GM12878 (cell line): ENCODE results near the gene FSD1L. TPM values are rescaled to one million over a fixed set of nuclear protein-coding genes. Genes with fewer than 3 reads are reported as not detected.

Experiments
- ATAC-seq: fragments of 200-7000 bp; cut with Tn5 transposase; 3 replicates; pipeline ENCODE4 v1.9.1; 2020; ENCODE audit warnings: mild to moderate bottlenecking, moderate library complexity
- BruUV-seq: library from RNA; stranded (reverse); fragments of 400-500 nt; replicated peaks from 2 replicates; lab custom pipeline; 2021; lab: Mats Ljungman, UMichigan
- CTCF ChIA-PET: fragments of 300-600 bp; sonication (Branson Sonifier 250); formaldehyde crosslinking; extraction: SDS; loops from one replicate; lab custom pipeline; 2021; ENCODE audit warnings: inconsistent platforms; lab: Yijun Ruan, JAX
- POLR2A ChIA-PET: fragments of 350-600 bp; formaldehyde crosslinking; extraction: SDS; loops from one replicate; lab custom pipeline; 2021; ENCODE audit warnings: inconsistent platforms; lab: Charles Lee
- RAD21 ChIA-PET: fragments of 300-600 bp; sonication (Branson Sonifier 250); formaldehyde crosslinking; loops from one replicate; lab custom pipeline; 2023; ENCODE audit warnings: antibody characterized with exemption; ENCODE audit not compliant: unreplicated experiment; lab: Charles Lee
- SMC1A ChIA-PET: fragments of 300-600 bp; sonication (Branson Sonifier 250); formaldehyde crosslinking; loops from one replicate; lab custom pipeline; 2023; ENCODE audit not compliant: unreplicated experiment, uncharacterized antibody; lab: Charles Lee
- DNase-seq: peaks from one replicate; pipeline ENCODE4 v3.0.0-alpha.2; 2011; ENCODE audit warnings: low read depth, low spot score
- FAIRE-seq: peaks from 3 replicates; lab custom pipeline; 2011; peaks lifted over from hg19 to GRCh38; lab: Jason Lieb, UNC
- H2AFZ ChIP-seq: 2 replicates; pipeline ENCODE4 v1.6.0; 2011; ENCODE audit warnings: low read depth, low read length, control low read depth; ENCODE audit not compliant: control insufficient read depth
- H3K27ac ChIP-seq: 2 replicates; pipeline ENCODE4 v1.5.1; 2011; ENCODE audit warnings: control low read depth; ENCODE audit not compliant: control insufficient read depth, insufficient read depth
- H3K27me3 ChIP-seq, 2 experiments: replicated peaks in 1 of 2; 2 replicates each; pipeline versions ENCODE4 v1.6.0 to v1.6.1; 2011; ENCODE audit warnings: low read length in 1 of 2; ENCODE audit not compliant: control insufficient read depth in 2 of 2, insufficient read depth in 2 of 2
- H3K36me3 ChIP-seq, 2 experiments: 2 replicates each; pipeline ENCODE4 v1.5.1; 2011; ENCODE audit warnings: low read length in 1 of 2; ENCODE audit not compliant: control insufficient read depth in 2 of 2, insufficient read depth in 2 of 2
- H3K4me1 ChIP-seq: 2 replicates; pipeline ENCODE4 v1.6.1; 2011; ENCODE audit warnings: mild to moderate bottlenecking, low read length, moderate library complexity, mixed read lengths; ENCODE audit not compliant: control insufficient read depth, insufficient read depth
- H3K4me2 ChIP-seq: 2 replicates; pipeline ENCODE4 v1.6.0; 2011; ENCODE audit warnings: control low read depth; ENCODE audit not compliant: control insufficient read depth, insufficient read depth
- H3K4me3 ChIP-seq: fragments of 200-600 bp; sonication (generic); 2 replicates; pipeline ENCODE4 v1.5.1; 2016
- H3K79me2 ChIP-seq: 2 replicates; pipeline ENCODE4 v1.6.0; 2011; ENCODE audit warnings: low read length; ENCODE audit not compliant: control insufficient read depth, insufficient read depth
- H3K9ac ChIP-seq: 2 replicates; pipeline ENCODE4 v1.8.0; 2011; ENCODE audit warnings: low read length, control low read depth, mixed read lengths; ENCODE audit not compliant: control insufficient read depth, insufficient read depth
- H3K9me3 ChIP-seq: replicated peaks from 3 replicates; pipeline ENCODE4 v1.5.1; 2011; ENCODE audit warnings: mild to moderate bottlenecking, low read length; ENCODE audit not compliant: control insufficient read depth, insufficient read depth
- H4K20me1 ChIP-seq: 2 replicates; pipeline ENCODE4 v1.6.0; 2011; ENCODE audit not compliant: control insufficient read depth, insufficient read depth
- EZH2 ChIP-seq: IDR thresholded peaks from 2 replicates; pipeline ENCODE4 v1.6.1; 2012; ENCODE audit warnings: low read depth, mild to moderate bottlenecking, control low read depth, inconsistent platforms, low read length, borderline replicate concordance; ENCODE audit not compliant: control insufficient read depth
- WGBS: methylation state at CpG from one replicate; pipeline ENCODE4 v1.1.6; 2016; ENCODE audit warnings: low lambda C conversion rate; ENCODE audit not compliant: insufficient replicate concordance, insufficient coverage; ENCODE audit errors: missing lambda C conversion rate; 5-methylcytosine and 5-hydroxymethylcytosine counted together
- in situ Hi-C: fragments of 300-500 bp; cut with MboI; formaldehyde crosslinking; loops from 9 replicates; pipeline ENCODE4 v1.14.3; 2018; ENCODE audit warnings: mixed read lengths
- intact Hi-C: fragments of 100-400 bp; cut with micrococcal nuclease; formaldehyde crosslinking; loops from one replicate; pipeline ENCODE4 v1.14.2; 2022; ENCODE audit not compliant: unreplicated experiment
- polyA plus RNA-seq, 11 experiments: library from polyadenylated mRNA; depleted of rRNA in 4 of 11; unstranded in 6 of 11; stranded (reverse) in 5 of 11; fragments of >200 nt; fragmentation: Nextera tagmentation in 4 of 11; fragmentation: Illumina TruSeq in 1 of 11; extraction: Ambion mirVana in 4 of 11; extraction: Trizol in 1 of 11; gene quantifications; 1 replicate in 1 of 11; 2 replicates in 10 of 11; pipeline versions ENCODE4 v1.2.1 to v1.2.3, GENCODE V29; 2011 to 2016; ENCODE audit warnings: inconsistent platforms in 2 of 11, missing spikeins in 2 of 11, low read depth in 1 of 11
- total RNA-seq, 4 experiments: library from RNA; depleted of rRNA in 3 of 4; stranded (reverse); fragments of >200 nt in 3 of 4; fragmentation: Illumina TruSeq in 1 of 4; extraction: Trizol in 1 of 4; gene quantifications; 2 replicates each; pipeline versions ENCODE4 v1.2.1 to v1.2.3, GENCODE V29; 2013 to 2021
- TF ChIP-seq, protein P1 (sequence below), 3 experiments: IDR thresholded peaks in 2 of 3; conservative IDR thresholded peaks in 1 of 3; 2 replicates each; pipeline ENCODE4 v1.5.1; 2011; ENCODE audit warnings: low read depth in 3 of 3, low read length in 3 of 3, mild to moderate bottlenecking in 3 of 3, control low read depth in 2 of 3, moderate library complexity in 2 of 3, inconsistent platforms in 1 of 3, mixed read lengths in 1 of 3; ENCODE audit not compliant: control insufficient read depth in 2 of 3, insufficient read depth in 1 of 3; ENCODE audit errors: extremely low read depth in 1 of 3

The FSD1L gene
- total and polyA plus RNA-seq, 10 of the 15 experiments (the other 5 are each of a cell fraction or from before 2014, with no cell fraction given) = 11.9 to 52.4 (median 17.0) TPM

DNA sequence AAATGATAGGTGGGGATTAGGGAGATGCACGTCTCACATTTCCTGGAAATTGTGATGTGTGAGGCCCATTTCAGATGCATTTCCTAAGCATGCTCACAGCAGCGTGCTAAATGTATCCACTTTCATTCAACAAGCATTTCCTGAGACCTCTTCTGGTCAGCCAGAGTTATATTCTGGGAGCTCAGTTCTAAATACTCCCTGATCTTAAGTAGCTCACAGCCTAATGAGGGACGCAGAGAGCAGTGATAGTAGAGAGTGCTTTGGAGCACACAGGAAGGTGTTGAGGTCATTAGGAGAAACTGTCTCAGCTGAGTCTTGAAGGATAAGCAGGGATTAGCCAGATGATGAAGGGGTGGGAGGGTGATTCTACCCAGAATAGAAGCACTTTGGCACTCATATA is 46.2 kb upstream of the FSD1L start:
- RAD21 ChIA-PET = no interaction called here
- H3K27ac ChIP-seq = no peak overlapping the region
- no peaks in the 10 kb centered on the region for H3K27me3 ChIP-seq
- WGBS = 60% methylated on average over 3 of the region's 3 CpGs
- SMC1A ChIA-PET = interaction anchor here (1.3 to 1.8 kb wide), 4 partner anchors 10 to 43 kb away, joined by 3 to 12 read pairs (median 6); no protein-coding TSS in a partner anchor
- H3K4me1 ChIP-seq = no peaks in the 10 kb centered on the region; the same call in 1 of the 2 replicates
- BruUV-seq = no TSS peak
- in situ Hi-C loops = no loop called here
- DNase-seq = no peak
- H3K36me3 ChIP-seq = no peaks in the 10 kb centered on the region
- H4K20me1 ChIP-seq = no peaks in the 10 kb centered on the region
- no peak for ATAC-seq
- TF ChIP-seq, protein P1, sequence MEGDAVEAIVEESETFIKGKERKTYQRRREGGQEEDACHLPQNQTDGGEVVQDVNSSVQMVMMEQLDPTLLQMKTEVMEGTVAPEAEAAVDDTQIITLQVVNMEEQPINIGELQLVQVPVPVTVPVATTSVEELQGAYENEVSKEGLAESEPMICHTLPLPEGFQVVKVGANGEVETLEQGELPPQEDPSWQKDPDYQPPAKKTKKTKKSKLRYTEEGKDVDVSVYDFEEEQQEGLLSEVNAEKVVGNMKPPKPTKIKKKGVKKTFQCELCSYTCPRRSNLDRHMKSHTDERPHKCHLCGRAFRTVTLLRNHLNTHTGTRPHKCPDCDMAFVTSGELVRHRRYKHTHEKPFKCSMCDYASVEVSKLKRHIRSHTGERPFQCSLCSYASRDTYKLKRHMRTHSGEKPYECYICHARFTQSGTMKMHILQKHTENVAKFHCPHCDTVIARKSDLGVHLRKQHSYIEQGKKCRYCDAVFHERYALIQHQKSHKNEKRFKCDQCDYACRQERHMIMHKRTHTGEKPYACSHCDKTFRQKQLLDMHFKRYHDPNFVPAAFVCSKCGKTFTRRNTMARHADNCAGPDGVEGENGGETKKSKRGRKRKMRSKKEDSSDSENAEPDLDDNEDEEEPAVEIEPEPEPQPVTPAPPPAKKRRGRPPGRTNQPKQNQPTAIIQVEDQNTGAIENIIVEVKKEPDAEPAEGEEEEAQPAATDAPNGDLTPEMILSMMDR (IDR thresholded peaks at IDR 0.05 in 2 of 3, conservative IDR thresholded peaks at IDR 0.05 in 1 of 3; ENCODE audit: control insufficient read depth in 2 of 3, extremely low read depth in 1 of 3, insufficient read depth in 1 of 3, low read depth in 3 of 3, low read length in 3 of 3) = 0 out of 6 replicates have a peak, but pooled peaks of 1 of the 3 experiments have one; percentile 2
- TF ChIP-seq EZH2 = no peak
- POLR2A ChIA-PET = no interaction called here
- no peaks in the 10 kb centered on the region for H3K79me2 ChIP-seq
- no peak for FAIRE-seq
- no peak overlapping the region for H3K9ac ChIP-seq
- H2AFZ ChIP-seq = no peak overlapping the region
- intact Hi-C loops = loop anchor here (5.0 kb wide), 1 partner anchor 219 kb away; no protein-coding TSS in a partner anchor
- no peak overlapping the region for H3K4me2 ChIP-seq
- no peaks in the 10 kb centered on the region for H3K9me3 ChIP-seq
- no peak overlapping the region for H3K4me3 ChIP-seq
- CTCF ChIA-PET = interaction anchor here (0.7 to 1.7 kb wide), 6 partner anchors 8 to 242 kb away, joined by 3 to 6 read pairs (median 4); no protein-coding TSS in a partner anchor
